OCI-LY1 (cell line): ENCODE results near the gene ZCCHC7.

ENCODE experiments used
- EZH2 ChIP-seq: fragments of 200-600 bp; sonication (generic), shearing (Covaris generic); IDR thresholded peaks from 2 replicates; pipeline ENCODE4 v1.8.0; 2017; ENCODE audit warnings: borderline replicate concordance, mixed run types, mild to moderate bottlenecking, antibody characterized with exemption, low read length, moderate library complexity, mixed read lengths
- TF ChIP-seq, protein P1 (sequence below): fragments of 200-600 bp; sonication (generic), shearing (Covaris generic); IDR thresholded peaks from 2 replicates; pipeline ENCODE4 v1.5.1; 2017; ENCODE audit warnings: mild to moderate bottlenecking, antibody characterized with exemption, low read length, moderate library complexity, mixed read lengths

DNA sequence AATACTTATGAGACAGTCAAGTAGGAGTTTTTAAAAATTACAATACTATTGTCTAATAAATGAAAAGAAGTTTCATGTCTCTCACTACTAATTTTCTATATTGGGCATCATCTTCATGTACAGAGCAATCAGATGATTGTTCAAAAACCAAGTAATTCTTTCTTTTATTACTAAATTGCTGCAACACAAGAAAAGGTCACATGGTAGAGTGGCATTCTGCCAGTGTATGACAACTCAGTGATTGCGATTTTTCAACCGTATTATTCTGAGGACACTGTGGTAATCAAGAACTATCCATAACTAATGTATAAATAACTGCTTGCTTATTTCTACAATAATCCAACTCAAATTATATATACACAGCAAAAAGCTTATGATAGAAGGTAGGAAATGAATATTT lies 205.4 kb downstream of the ZCCHC7 start:
- TF ChIP-seq, protein P1, sequence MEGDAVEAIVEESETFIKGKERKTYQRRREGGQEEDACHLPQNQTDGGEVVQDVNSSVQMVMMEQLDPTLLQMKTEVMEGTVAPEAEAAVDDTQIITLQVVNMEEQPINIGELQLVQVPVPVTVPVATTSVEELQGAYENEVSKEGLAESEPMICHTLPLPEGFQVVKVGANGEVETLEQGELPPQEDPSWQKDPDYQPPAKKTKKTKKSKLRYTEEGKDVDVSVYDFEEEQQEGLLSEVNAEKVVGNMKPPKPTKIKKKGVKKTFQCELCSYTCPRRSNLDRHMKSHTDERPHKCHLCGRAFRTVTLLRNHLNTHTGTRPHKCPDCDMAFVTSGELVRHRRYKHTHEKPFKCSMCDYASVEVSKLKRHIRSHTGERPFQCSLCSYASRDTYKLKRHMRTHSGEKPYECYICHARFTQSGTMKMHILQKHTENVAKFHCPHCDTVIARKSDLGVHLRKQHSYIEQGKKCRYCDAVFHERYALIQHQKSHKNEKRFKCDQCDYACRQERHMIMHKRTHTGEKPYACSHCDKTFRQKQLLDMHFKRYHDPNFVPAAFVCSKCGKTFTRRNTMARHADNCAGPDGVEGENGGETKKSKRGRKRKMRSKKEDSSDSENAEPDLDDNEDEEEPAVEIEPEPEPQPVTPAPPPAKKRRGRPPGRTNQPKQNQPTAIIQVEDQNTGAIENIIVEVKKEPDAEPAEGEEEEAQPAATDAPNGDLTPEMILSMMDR, result no peak
- no peak for TF ChIP-seq EZH2
